HCT116 (cell line): ENCODE data around the gene TPX2. TPM values are rescaled to one million over a fixed set of nuclear protein-coding genes. Genes with fewer than 3 reads are reported as not detected.

Experiments
- ATAC-seq: fragments of 200-7000 bp; cut with Tn5 transposase; 2 replicates; pipeline ENCODE4 v1.9.1; 2020; ENCODE audit warnings: mild to moderate bottlenecking, moderate library complexity
- BruUV-seq: library from RNA; stranded (reverse); fragments of 400-500 nt; replicated peaks from 2 replicates; lab custom pipeline; 2021; lab: Mats Ljungman, UMichigan
- CTCF ChIA-PET: fragments of 300-600 bp; sonication (Branson Sonifier 250); formaldehyde crosslinking; loops from one replicate; lab custom pipeline; 2021; ENCODE audit warnings: antibody characterized with exemption; lab: Charles Lee
- POLR2A ChIA-PET: fragments of 300-600, 350-600 bp; sonication (Branson Sonifier 250); formaldehyde crosslinking; loops from one replicate; lab custom pipeline; 2021; ENCODE audit warnings: antibody characterized with exemption; lab: Charles Lee
- RAD21 ChIA-PET, 2 experiments: fragments of 300-600 bp; sonication (Branson Sonifier 250); formaldehyde crosslinking; loops; one replicate each; lab custom pipeline; 2023; ENCODE audit warnings: low total read pairs in 2 of 2; ENCODE audit not compliant: uncharacterized antibody in 2 of 2, unreplicated experiment in 2 of 2, low non-redundant PET in 1 of 2; lab: Charles Lee
- DNase-seq: peaks from one replicate; pipeline ENCODE4 v3.0.0-alpha.2; 2010; ENCODE audit warnings: low read depth, low spot score
- H2AFZ ChIP-seq: fragments of 200-600 bp; shearing (Covaris generic), sonication (generic); 2 replicates; pipeline ENCODE4 v1.6.1; 2017; ENCODE audit warnings: low read depth, mixed run types, mixed read lengths, antibody characterized with exemption, low read length; ENCODE audit not compliant: poor library complexity, severe bottlenecking
- H3K27ac ChIP-seq: 2 replicates; pipeline ENCODE4 v1.5.1; 2012; ENCODE audit warnings: low read depth, low read length
- H3K27me3 ChIP-seq: fragments of 200-600 bp; sonication (generic); 2 replicates; pipeline ENCODE4 v1.6.1; 2016; ENCODE audit warnings: mixed run types, low read length, mixed read lengths; ENCODE audit not compliant: insufficient read depth
- H3K36me3 ChIP-seq, 2 experiments: fragments of 200-500 bp in 1 of 2; fragments of 200-600 bp in 1 of 2; sonication (Bioruptor generic) in 1 of 2; sonication (generic) in 1 of 2; 2 replicates each; pipeline versions ENCODE4 v1.5.1 to v1.6.1; 2014 to 2016; ENCODE audit warnings: low read length in 2 of 2, inconsistent platforms in 1 of 2, mixed read lengths in 1 of 2, mixed run types in 1 of 2; ENCODE audit not compliant: insufficient read depth in 2 of 2, control insufficient read depth in 1 of 2
- H3K4me1 ChIP-seq, 2 experiments: fragments of 200-600 bp in 1 of 2; sonication (generic) in 1 of 2; 2 replicates each; pipeline versions ENCODE4 v1.5.1 to v1.6.1; 2012 to 2017; ENCODE audit warnings: low read length in 2 of 2, inconsistent platforms in 1 of 2, mild to moderate bottlenecking in 1 of 2, mixed read lengths in 1 of 2, mixed run types in 1 of 2, moderate library complexity in 1 of 2; ENCODE audit not compliant: insufficient read depth in 2 of 2, control insufficient read depth in 1 of 2
- H3K4me2 ChIP-seq: fragments of 200-600 bp; sonication (generic); 2 replicates; pipeline ENCODE4 v1.6.1; 2017; ENCODE audit warnings: mixed run types, low read length, mixed read lengths
- H3K4me3 ChIP-seq, 2 experiments: fragments of 200-600 bp in 1 of 2; sonication (generic) in 1 of 2; replicated peaks in 1 of 2; 2 replicates each; pipeline ENCODE4 v1.5.1; 2011 to 2016; ENCODE audit warnings: low read length in 2 of 2, control low read depth in 1 of 2, low read depth in 1 of 2, mild to moderate bottlenecking in 1 of 2, mixed read lengths in 1 of 2, mixed run types in 1 of 2
- H3K79me2 ChIP-seq: fragments of 200-600 bp; sonication (generic); 2 replicates; pipeline ENCODE4 v1.6.1; 2017; ENCODE audit warnings: mild to moderate bottlenecking, mixed run types, low read length, moderate library complexity, mixed read lengths; ENCODE audit not compliant: insufficient read depth
- H3K9ac ChIP-seq: fragments of 200-600 bp; sonication (generic); 2 replicates; pipeline ENCODE4 v1.6.1; 2016; ENCODE audit warnings: low read length, mixed read lengths
- H3K9me2 ChIP-seq: fragments of 200-600 bp; sonication (generic), shearing (Covaris generic); 2 replicates; pipeline ENCODE4 v1.6.1; 2017; ENCODE audit warnings: mixed run types, mild to moderate bottlenecking, moderate library complexity; ENCODE audit not compliant: insufficient read depth
- H3K9me3 ChIP-seq, 2 experiments: fragments of 200-500 bp in 1 of 2; fragments of 200-600 bp in 1 of 2; sonication (Bioruptor generic) in 1 of 2; sonication (generic) in 1 of 2; 2 replicates each; pipeline ENCODE4 v1.6.1; 2014 to 2017; ENCODE audit warnings: low read length in 2 of 2, mixed read lengths in 2 of 2, inconsistent platforms in 1 of 2, low read depth in 1 of 2, mild to moderate bottlenecking in 1 of 2, mixed run types in 1 of 2, moderate library complexity in 1 of 2; ENCODE audit not compliant: control insufficient read depth in 1 of 2, insufficient read depth in 1 of 2
- H4K20me1 ChIP-seq: fragments of 200-600 bp; sonication (generic), shearing (Covaris generic); 2 replicates; pipeline ENCODE4 v1.6.1; 2017; ENCODE audit warnings: mixed run types, mild to moderate bottlenecking, moderate library complexity; ENCODE audit not compliant: insufficient read depth
- ATF3 ChIP-seq: IDR thresholded peaks from 2 replicates; pipeline ENCODE4 v1.6.1; 2012
- CBX3 ChIP-seq: IDR thresholded peaks from 2 replicates; pipeline ENCODE4 v1.6.1; 2012; ENCODE audit warnings: low read depth
- CEBPB ChIP-seq: IDR thresholded peaks from 2 replicates; pipeline ENCODE4 v1.6.1; 2012; ENCODE audit warnings: low read depth
- CTCF ChIP-seq, 3 experiments: fragments of 200-600 bp in 1 of 3; sonication (generic) in 1 of 3; IDR thresholded peaks in 2 of 3; conservative IDR thresholded peaks in 1 of 3; 2 replicates each; pipeline ENCODE4 v1.5.1; 2012 to 2017; ENCODE audit warnings: low read depth in 2 of 3, low read length in 2 of 3, antibody characterized with exemption in 1 of 3, borderline replicate concordance in 1 of 3, control low read depth in 1 of 3, mild to moderate bottlenecking in 1 of 3, mixed read lengths in 1 of 3, mixed run types in 1 of 3, moderate library complexity in 1 of 3; ENCODE audit not compliant: insufficient read depth in 1 of 3
- EZH2 ChIP-seq: fragments of 200-600 bp; sonication (generic); IDR thresholded peaks from 2 replicates; pipeline ENCODE4 v1.6.1; 2017; ENCODE audit warnings: antibody characterized with exemption, mixed run types
- JUND ChIP-seq: IDR thresholded peaks from 2 replicates; pipeline ENCODE4 v1.6.1; 2012
- POLR2A ChIP-seq: IDR thresholded peaks from 2 replicates; pipeline ENCODE4 v1.7.0; 2011; ENCODE audit warnings: borderline replicate concordance; ENCODE audit not compliant: insufficient read depth, insufficient read length; ENCODE audit errors: extremely low read depth
- POLR2AphosphoS5 ChIP-seq: IDR thresholded peaks from 2 replicates; pipeline ENCODE4 v1.6.1; 2011; ENCODE audit warnings: mild to moderate bottlenecking, low read depth, low read length, moderate library complexity
- REST ChIP-seq: IDR thresholded peaks from 2 replicates; pipeline ENCODE4 v1.6.1; 2012; ENCODE audit warnings: low read depth
- SIN3A ChIP-seq: IDR thresholded peaks from 2 replicates; pipeline ENCODE4 v1.6.1; 2012; ENCODE audit warnings: low read depth
- SP1 ChIP-seq: IDR thresholded peaks from 2 replicates; pipeline ENCODE4 v1.6.1; 2012; ENCODE audit warnings: low read depth
- SRF ChIP-seq: IDR thresholded peaks from 2 replicates; pipeline ENCODE4 v1.6.1; 2012; ENCODE audit warnings: low read depth
- TCF7L2 ChIP-seq: IDR thresholded peaks from 2 replicates; pipeline ENCODE4 v1.7.0; 2011; ENCODE audit warnings: borderline replicate concordance, inconsistent platforms; ENCODE audit not compliant: insufficient read depth, insufficient read length; ENCODE audit errors: extremely low read depth
- ZNF274 ChIP-seq: fragments of 200-500 bp; sonication (Bioruptor generic); IDR thresholded peaks from 2 replicates; pipeline ENCODE4 v1.6.1; 2014; ENCODE audit warnings: mild to moderate bottlenecking, low read depth, low read length, inconsistent platforms
- intact Hi-C: fragments of 100-400 bp; cut with micrococcal nuclease; formaldehyde crosslinking; loops from 2 replicates; pipeline ENCODE4 v1.10.0; 2022
- total RNA-seq: library from RNA; stranded (reverse); gene quantifications from one replicate; pipeline ENCODE4 v1.2.1, GENCODE V29; 2021; ENCODE audit not compliant: unreplicated experiment

Gene TPX2
- total RNA-seq, 1 experiment from 2014 or later: 163 TPM

- Histone ChIP-seq H4K20me1 (no peaks in the 10 kb centered on the region), H3K4me3 (no peak overlapping the region), H3K4me1 (peaks cover 15 to 40% of the 10 kb centered on the region in 2 experiments), H3K36me3 (no peaks in the 10 kb centered on the region), H3K27me3 (no peaks in the 10 kb centered on the region), H3K9ac (no peak overlapping the region), H2AFZ (no peak overlapping the region), H3K79me2 (no peaks in the 10 kb centered on the region), H3K9me3 (no peaks in the 10 kb centered on the region), H3K4me2 (no peak overlapping the region), H3K27ac (no peak overlapping the region), H3K9me2 (no peaks in the 10 kb centered on the region)
- TF ChIP-seq EZH2: no peak
- TF ChIP-seq CBX3: no peak
- no peak for TF ChIP-seq TCF7L2
- TF ChIP-seq ZNF274: no peak
- no peak for TF ChIP-seq SRF
- no peak for TF ChIP-seq CEBPB
- no peak for TF ChIP-seq SIN3A
- no peak for TF ChIP-seq CTCF (IDR thresholded peaks at IDR 0.05 in 2 of 3, conservative IDR thresholded peaks at IDR 0.05 in 1 of 3; ENCODE audit: borderline replicate concordance in 1 of 3, insufficient read depth in 1 of 3, low read depth in 2 of 3, low read length in 2 of 3)
- TF ChIP-seq ATF3: no peak
- no peak for TF ChIP-seq REST
- TF ChIP-seq JUND: no peak
- TF ChIP-seq POLR2A: no peak
- TF ChIP-seq SP1: no peak
- no peak for TF ChIP-seq POLR2AphosphoS5
- ChIA-PET POLR2A (no interaction called here), CTCF (interaction anchor here (0.8 to 1.8 kb wide), 4 partner anchors 11 to 257 kb away, joined by 3 to 5 read pairs (median 4); no protein-coding TSS in a partner anchor), RAD21 (interaction anchor here in 1 of 2 experiments (0.6 kb wide), 1 partner anchor 277 kb away, joined by 7 read pairs; no protein-coding TSS in a partner anchor)
- intact Hi-C loops: no loop called here
- DNase-seq: no peak
- ATAC-seq: no peak
- BruUV-seq: no TSS peak
These were observed 94.9 kb downstream of the TPX2 start for GRCh38 chr20:31833931-31834521.
